DMS79 (cell line): ENCODE data around the gene DAD1.
"Not testable (repeated sequence)": the region's sequence is repeated elsewhere in the genome, so short reads cannot be mapped to it uniquely, and the experiment has no call there.

Experiments
- DNase-seq: peaks from one replicate; lab custom pipeline; 2025; lab: John Stamatoyannopoulos, UW

The DAD1 gene

GRCh38 chr14:22567437-22567836 is 21.6 kb downstream of the DAD1 start:
- no peak for DNase-seq

DNA sequence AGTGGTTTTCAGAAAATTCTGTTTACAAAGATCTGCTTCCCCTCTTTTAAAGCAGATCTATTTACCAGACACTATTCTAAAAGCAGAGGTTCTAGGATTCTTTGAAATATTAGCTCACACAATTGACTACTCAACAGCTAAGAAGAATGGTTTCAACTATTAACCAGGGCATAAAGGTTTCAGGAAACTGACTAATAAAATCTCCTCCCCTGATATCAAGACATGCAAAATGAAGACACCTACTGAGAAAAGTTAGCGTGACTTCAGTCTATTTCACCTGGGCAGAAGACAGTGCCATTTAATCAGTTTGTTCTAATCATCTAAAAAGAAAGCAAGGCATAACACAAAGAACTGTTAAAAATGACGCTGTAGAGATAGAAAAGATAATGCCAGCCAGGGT is 22.2 kb downstream of the DAD1 start:
- DNase-seq: no peak

DNA sequence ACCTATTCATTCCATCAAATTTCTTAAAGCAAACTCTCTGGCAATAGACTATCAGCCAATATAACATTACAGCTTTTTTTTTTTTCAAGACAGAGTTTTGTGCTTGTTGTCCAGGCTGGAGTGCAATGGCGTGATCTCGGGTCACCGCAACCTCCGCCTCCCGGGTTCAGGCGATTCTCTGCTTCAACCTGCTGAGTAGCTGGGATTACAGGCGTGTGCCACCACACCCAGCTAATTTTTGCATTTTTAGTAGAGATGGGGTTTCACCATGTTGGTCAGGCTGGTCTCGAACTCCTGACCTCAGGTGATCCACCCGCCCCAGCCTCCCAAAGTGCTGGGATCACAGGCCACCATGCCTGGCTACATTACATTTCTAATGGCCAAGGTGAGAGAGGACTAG is 22.8 kb downstream of the DAD1 start:
- DNase-seq: not testable (repeated sequence)

DNA sequence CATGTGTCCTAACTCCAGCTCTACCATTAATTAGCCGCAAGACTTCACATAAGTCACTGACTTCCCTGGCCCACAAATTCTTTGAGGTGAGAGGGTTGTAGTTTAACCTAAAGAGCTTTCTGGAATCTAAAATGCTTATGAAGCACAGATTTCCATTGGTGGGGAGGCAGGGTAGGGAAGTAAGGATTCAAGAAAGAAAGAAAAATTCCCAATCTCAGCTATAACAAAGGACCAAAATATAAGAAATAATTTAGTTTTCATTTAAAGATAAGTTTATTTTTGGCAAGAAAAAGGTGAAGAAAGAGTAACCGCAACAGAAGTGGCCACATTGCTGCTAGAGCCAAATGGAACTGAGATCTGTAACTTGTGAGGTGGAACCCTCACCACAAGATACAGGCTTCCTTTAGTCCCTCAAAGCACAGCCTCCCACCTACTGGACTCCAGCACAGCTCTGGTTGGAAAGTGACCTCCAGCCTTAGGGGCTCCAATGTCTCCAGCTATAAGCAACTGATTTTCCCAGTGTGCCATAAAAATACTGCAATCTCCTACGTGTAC is 23.6 kb downstream of the DAD1 start:
- DNase-seq: no peak

GRCh38 chr14:22564463-22564862 is 24.6 kb downstream of the DAD1 start:
- DNase-seq: no peak

DNA sequence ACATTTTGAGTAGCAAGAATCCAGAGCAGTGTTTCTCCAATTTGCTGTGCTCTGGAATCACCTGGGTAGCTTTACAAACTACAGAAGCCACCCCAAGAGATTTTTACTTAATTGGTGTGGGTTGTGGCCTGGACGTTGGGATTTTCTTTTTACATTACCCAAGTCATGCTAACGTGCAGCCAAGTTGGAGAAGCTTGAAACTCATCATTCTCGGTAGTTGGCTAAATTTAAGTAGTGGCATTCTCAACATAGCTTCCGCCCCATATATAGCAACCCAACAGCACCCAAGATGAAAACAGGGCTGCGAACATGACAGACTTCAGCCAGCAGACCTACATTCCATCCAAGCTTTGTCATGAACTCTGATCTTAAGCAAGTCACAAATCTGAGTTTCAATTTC is 25.0 kb downstream of the DAD1 start:
- no peak for DNase-seq

DNA sequence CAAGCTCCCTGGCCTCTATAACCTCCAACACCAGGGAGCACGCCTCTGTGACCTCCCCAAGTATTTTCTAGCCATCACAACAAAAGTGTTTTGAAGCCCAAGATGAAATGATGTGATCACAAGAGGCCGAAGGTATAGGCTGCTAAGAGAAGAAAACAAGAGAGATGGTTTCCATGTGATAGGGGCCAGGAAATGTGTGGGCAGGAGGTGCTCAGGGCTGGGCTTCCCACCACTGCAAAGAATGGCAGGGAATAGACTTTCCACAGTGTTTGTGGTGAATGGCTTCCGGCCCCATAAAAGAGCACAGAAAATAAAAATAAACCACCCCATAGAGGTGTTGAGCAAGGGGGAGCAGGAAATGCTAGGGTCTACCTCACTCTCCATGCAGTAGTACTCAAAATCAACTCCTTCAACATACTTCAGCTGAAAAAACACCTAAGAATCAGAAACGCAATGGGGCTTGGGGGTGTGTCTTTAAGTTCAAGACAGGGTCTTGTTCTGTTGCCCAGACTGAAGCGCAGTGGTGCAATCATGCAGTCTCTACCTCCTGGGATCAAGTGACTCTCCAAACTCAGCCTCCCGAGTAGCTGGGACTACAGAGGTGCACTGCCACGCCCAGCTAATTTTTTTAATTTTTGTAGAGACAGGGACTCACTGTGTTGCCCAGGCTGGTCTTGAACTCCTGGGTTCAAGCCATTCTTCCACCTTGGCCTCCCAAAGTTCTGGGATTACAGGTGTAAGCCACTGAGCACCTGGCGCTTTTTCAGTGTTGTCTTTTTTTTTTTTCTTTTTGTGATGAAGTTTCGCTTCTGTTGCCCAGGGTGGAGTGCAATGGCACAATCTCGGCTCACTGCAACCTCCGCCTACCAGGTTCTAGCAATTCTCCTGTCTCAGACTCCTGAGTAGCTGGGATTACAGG is 27.1 kb downstream of the DAD1 start:
- DNase-seq: no peak

GRCh38 chr14:22561366-22561660 is 27.7 kb downstream of the DAD1 start:
- DNase-seq: no peak

- DNase-seq: peak; percentile 49
Measured at GRCh38 chr14:22560662-22561365, 28.2 kb downstream of the DAD1 start.

DNA sequence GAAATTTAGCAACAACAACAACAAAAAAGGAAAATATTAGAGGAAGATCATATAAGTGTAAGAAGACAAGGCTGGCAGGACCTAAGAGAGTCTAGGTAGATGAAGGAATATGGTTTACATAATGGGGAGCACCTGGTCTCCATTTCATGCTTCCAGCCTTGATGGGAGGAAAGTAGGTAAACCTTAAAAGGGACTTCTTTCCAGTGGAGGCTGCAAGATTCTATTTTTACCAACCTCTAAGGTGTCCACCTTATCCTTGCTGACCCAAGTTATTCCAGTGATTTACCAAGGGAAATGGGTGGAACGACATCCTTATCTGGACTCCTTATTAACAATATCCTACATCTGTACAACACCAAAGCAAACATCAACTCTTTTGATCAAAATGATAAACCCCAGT is 30.0 kb downstream of the DAD1 start:
- DNase-seq: no peak

GRCh38 chr14:22558221-22558913 is 30.7 kb downstream of the DAD1 start:
- no peak for DNase-seq

DNA sequence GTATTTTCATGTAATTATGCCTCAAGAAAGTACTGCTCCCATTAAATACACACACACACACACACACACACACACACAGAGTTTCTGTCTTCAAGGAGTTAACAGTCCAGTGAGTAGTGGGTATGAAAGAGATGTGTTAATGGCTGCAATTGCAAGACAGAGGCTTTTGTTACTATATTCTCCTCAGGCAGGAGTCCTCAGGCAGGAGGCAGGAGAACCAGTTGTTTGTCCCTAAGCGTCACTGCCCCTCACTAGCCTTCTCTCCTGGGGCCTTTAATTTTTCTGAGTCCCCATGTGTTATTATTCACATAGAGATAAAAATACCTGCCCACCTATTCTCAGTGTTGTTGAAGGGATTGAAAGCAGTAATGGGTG is 31.2 kb downstream of the DAD1 start:
- no peak for DNase-seq

DNA sequence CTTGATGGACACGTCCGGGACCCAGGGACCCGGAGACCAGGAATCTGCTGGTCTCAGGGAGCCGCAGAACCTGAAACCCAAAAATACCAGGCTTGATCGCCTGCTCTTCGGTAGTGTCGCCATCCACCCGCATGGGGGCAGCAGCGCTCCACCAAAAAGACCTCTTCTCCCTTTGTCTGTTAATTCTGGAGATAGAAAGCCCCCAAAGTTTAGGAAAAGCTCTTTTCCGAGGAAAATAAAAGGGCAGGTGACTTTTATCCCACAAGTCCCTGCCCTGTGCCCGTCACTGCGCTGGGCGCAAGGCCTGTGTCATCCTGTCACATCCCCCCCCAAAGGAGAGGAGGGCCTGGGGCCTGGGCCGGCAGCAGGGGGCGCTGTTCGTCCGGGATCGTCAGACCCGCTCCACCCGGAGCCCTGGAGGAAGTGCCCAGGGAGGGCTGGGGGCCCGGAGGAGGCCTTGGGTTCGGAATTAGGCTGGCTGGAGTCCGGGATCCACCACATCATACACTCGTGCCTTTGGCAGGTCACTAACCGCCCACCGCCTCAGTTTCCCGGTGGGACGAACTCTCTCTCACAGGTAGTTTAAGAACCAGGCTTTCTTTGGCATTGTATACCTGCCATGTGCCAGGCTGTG is 31.9 kb downstream of the DAD1 start:
- peak; percentile 53 for DNase-seq

DNA sequence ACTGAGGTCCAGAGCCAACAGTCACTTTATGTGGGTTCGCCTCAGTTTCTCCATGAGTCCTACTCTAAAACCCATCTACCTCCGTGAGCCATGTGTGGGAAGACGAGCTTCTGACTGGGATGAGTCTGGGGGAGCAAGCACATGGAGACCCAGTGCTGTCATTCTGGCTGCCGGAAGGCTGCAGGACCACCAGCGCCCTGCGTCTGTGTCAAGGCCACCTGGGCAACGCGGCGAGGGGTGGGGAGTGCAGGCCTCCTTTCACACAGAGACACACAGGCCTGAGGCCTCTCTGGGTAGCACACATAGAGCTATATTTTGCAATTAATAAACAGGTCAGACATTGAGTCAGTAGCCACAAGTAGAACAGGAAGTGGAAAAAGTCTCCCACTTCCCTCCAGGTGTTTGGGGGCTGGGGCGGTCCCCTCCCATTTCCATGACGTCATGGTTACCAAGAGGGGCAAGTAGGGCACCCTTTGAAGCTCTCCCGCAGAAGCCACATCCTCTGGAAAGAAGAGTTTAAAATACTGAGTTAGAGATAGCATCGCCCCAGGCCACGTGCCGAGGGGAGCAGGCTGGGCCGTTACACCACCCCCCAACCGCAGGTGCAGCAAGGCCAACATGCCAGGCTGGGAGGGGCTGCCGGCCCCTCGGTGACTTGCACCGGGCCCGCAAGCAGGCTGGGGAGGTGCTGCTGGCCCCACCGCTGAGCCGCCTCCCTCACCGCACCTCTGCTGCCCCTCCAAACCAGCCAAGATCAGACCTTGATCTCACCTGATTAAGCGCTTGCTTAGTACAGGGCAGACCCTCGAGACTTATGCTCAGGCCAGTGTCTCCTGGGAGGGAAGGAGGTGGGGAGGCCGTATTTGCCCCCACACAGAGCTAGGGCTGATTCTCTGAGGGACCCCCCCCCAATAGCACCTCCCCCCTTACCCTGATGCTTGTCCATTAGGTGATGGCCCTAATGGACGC is 32.7 kb downstream of the DAD1 start:
- DNase-seq: no peak

DNA sequence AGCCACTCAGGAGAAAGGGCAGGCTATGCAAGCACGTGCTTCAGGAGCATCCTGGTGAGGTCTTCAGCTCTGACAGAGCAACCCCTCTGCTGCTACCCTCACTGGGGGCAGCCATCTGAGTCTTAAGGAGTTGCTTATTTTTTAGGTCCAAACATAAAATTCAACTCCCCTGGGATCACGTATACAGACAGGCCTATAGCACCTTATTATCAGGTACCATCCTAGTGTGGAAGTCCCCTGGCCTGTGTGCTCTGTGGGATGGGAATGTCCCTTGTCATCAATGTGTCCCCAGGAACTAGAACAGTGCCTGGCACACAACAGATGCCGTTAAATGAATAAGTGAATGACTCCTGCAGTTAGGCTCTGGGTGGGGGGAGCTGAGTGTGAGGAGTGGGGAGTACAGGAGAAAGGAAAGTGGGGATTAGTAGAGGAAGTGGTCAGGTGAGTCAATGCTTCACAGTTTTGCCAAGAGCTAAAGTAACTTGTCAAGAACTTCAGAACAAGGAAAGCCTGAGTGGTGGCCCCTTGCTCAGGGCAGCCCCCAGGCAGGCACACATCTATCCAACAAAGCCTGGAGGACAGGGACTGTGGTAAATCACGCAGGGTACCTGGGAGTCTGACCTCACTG is 33.5 kb downstream of the DAD1 start:
- no peak for DNase-seq

DNA sequence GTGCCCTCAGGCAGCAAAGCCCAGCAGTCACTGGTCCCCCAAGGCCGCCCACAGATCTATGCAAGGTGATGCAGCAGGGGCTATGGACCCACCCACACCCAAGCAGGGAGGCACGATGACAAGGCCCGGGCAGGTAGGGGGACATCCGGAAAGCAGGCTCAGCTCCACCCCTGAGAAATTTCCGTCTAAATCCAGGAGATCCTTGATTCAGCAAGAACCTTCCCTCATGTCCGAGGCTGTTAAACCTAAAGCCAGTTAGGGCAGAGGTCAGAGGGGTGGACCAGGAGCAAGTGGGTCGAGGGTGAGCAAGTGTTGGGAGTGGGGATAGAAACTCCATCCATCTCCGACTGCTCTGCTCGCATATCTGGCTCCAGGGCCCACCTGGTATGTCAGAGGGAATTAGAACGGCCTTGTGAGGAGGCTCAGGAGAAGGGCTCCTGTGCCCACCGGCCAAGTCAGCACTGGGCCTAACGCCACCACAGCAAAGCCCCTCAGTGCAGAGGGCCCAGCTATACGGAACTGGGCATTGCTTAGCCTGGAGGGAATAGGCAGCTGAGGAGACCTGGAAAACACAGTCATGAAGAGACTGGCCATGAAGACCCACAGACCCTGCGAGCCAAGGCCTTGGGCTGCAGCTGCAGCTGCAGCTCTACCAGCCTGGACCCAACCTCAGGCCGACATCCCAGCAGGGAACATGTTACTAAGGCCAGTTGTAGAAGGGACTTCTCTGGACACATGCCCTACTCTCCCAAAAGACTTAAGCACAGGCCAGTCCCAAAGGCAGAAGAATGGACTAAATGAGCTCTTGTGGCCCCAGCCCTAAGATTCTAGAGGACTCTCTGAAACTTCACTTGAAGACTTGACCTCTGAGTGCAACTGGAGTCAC is 34.3 kb downstream of the DAD1 start:
- no peak for DNase-seq

DNA sequence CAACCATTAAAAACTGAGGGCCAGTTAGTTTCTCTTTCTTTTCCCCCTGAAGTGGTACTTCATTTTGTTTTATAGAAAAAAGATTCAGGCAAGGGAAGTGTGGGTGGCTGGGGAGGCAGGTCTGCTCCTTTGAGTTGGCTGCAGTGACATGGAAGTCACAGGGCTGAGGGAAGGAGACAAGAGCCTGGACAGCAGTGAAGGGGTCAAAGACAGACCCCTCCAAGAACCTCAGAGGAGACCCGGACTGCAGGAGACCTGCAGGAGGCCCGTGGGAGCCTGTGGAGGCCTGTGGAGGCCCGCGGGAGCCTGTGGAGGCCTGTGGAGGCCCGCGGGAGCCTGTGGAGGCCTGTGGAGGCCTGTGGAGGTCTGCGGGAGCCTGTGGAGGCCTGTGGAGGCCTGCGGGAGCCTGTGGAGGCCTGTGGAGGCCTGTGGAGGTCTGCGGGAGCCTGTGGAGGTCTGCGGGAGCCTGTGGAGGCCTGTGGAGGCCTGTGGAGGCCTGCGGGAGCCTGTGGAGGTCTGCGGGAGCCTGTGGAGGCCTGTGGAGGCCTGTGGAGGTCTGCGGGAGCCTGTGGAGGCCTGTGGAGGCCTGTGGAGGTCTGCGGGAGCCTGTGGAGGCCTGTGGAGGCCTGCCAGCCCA is 35.0 kb downstream of the DAD1 start:
- DNase-seq: not testable (repeated sequence)

DNA sequence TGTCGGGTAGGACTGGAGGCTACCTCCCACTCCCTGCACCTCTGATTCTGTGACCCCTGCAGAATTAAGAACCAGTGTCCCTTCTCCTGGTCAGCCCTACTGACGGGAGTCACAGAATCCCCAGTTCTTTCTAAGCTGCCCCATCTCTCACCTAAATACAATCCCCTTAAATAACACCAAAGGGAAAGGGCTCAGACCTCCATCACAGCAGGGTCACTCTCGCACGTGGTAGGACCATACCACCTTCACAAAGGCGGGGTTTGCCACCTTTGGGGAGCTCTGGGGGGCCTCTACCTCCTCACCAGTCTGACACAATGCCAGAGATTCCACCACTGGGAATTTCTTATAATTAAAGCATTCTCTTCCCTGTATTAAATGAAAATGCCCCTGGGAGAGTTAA is 35.6 kb downstream of the DAD1 start:
- no peak for DNase-seq

GRCh38 chr14:22552827-22553076 is 36.3 kb downstream of the DAD1 start:
- DNase-seq: no peak
